ENCODE results near the gene LRRC15. TPM values are rescaled to one million over a fixed set of nuclear protein-coding genes. Genes with fewer than 3 reads are reported as not detected.

The LRRC15 gene
- total RNA-seq, 1 donor = 10.0 TPM

DNA sequence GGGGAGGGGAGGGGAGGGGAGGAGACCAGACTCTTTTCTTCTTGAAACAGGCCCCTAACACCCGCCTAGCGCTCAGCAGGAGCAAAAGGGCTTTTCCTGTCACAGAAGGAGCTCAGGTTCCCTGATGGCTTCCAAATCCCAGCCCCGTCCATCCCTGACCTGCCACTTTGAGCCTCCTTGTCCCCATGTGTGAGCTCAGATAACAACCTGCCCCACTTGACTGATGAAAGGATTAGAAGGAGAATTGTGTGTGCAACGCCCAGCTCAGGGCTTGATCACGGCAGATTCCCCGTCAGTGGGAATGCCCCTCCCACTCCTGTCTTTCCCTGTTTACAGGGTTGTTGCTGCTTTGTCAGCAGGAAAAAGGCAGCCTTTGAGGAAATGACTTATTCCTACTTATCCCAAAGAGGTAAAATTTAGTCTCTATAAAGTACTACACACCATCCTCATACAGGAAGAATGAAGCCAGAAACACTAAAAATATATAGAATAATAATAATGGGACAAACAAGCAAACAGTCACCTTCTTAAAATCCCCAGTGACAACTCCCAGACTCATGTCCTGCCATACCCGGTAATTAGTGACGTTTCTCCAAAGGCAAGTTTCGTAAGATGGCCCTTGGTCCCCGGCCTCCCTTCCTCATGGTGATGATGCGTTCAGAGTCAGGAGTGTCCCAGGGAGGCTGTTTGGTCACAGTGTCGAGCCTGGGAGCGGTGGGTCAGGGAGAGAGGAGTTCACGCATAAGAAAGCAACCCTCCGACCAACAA lies 6.1 kb upstream of the LRRC15 start:
- DNase-seq (ENCODE audit: low read depth) = no peak
- no peak overlapping the region for H3K4me3 ChIP-seq (ENCODE audit: low read depth, low read length)
- no peak for TF ChIP-seq CTCF (IDR thresholded peaks at IDR 0.05; ENCODE audit: insufficient read depth, low read length)

- TF ChIP-seq CTCF (IDR thresholded peaks at IDR 0.05; ENCODE audit: insufficient read depth, low read length) = no peak
- H3K4me3 ChIP-seq (ENCODE audit: low read depth, low read length) = no peak overlapping the region
- DNase-seq (ENCODE audit: low read depth) = no peak
Observed at GRCh38 chr3:194374935-194375334, 5.4 kb upstream of the LRRC15 start.

DNA sequence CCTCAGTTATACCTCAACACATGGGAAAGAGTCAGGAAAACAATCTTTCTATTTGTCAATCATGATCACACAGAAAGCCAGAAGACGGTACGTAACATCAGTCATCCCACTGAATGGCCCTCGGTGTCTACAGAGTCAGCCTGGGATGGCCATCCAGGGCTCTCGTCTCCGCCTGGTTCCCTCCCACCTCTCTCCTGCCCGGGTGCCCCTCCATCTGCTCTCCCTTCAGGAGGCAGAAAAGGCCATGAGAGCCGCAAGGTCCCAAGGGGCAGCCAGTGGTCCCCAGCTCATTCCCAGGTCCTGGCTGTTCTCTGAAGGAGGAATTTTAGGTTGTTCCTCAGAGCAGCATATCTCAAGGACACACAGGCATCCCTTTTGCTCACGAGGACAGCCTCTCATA lies 4.4 kb upstream of the LRRC15 start:
- TF ChIP-seq CTCF (IDR thresholded peaks at IDR 0.05; ENCODE audit: insufficient read depth, low read length) = no peak
- H3K4me3 ChIP-seq (ENCODE audit: low read depth, low read length) = no peak overlapping the region
- no peak for DNase-seq (ENCODE audit: low read depth)

DNA sequence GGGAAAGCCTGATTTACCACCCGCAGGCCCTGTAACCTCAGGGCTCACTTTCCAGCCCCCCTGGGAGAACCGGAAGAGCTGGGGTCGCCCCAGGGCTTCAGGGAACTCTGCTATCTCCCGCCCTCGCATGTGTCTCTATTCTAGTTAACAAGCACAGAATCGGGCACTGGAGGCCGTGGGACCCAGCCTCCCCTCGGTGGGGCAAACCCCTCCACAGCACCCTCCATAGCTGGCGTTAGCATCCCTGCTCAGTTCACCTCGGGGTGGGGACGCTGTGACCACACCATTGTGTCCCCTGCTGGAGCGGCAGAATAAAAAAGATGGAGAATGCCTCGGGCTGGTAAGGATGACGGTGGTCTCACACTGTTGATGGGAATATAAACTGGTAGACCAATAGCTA lies 3.5 kb upstream of the LRRC15 start:
- H3K4me3 ChIP-seq (ENCODE audit: low read depth, low read length) = no peak overlapping the region
- TF ChIP-seq CTCF (IDR thresholded peaks at IDR 0.05; ENCODE audit: insufficient read depth, low read length) = no peak
- no peak for DNase-seq (ENCODE audit: low read depth)

- TF ChIP-seq CTCF (IDR thresholded peaks at IDR 0.05; ENCODE audit: insufficient read depth, low read length) = no peak
- DNase-seq (ENCODE audit: low read depth) = no peak
Observed at GRCh38 chr3:194370753-194371152, 1.2 kb upstream of the LRRC15 start.

DNA sequence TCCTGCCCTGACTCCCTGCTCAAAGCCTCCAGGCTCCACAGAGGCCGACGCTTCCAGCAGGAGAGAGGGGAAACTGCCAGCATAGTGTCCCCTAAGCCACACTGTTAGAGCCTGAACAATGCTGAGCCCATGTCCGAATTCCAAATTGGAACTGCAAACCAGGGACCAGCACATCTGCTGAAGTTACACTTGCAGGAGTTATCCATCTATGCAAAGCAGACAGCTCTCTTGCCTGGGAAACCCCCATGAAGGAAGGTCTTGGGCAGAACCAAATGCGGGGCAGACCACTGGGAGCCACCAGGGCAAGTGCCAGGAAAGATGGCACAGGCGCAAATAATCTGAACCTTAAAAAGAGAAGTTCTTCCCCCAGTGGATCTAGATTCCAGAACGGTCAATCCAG lies 625 bp downstream of the LRRC15 start:
- TF ChIP-seq CTCF (IDR thresholded peaks at IDR 0.05; ENCODE audit: insufficient read depth, low read length) = no peak
- no peak overlapping the region for H3K4me3 ChIP-seq (ENCODE audit: low read depth, low read length)
- DNase-seq (ENCODE audit: low read depth) = no peak

More at GRCh38 chr3:194370753-194371152, 1.2 kb upstream of the LRRC15 start:
- H3K4me3 ChIP-seq (ENCODE audit: low read depth, low read length) = no peak overlapping the region

Measured in fibroblast of the aortic adventitia (primary cell).